Heart left ventricle (tissue), 16 donors: Measurements from ENCODE around the gene MAD2L1. TPM values are rescaled to one million over a fixed set of nuclear protein-coding genes. Genes with fewer than 3 reads are reported as not detected.

Experiments
- ATAC-seq, 4 donors: fragments of 200-7000 bp; cut with Tn5 transposase; one replicate each; pipeline ENCODE4 v1.9.1; 2020 to 2022; ENCODE audit warnings: moderate library complexity in 4 of 4, mild to moderate bottlenecking in 3 of 4, moderate number of reproducible peaks in 1 of 4
- DNase-seq, 5 donors: peaks; one replicate each; pipeline ENCODE4 v3.0.0-alpha.2; 2020
- H3K27ac ChIP-seq, 12 donors: fragments of 200-600 bp; sonication (generic) in 4 of 12; one replicate each; pipeline versions ENCODE4 v1.5.0 to v1.8.0; 2016 to 2022; ENCODE audit warnings: mild to moderate bottlenecking in 2 of 12
- H3K27me3 ChIP-seq, 9 donors: fragments of 200-600 bp; sonication (generic) in 2 of 9; one replicate each; pipeline versions ENCODE4 v1.5.1 to v1.8.0; 2016 to 2022; ENCODE audit warnings: mild to moderate bottlenecking in 3 of 9
- H3K36me3 ChIP-seq, 9 donors: fragments of 200-600 bp; sonication (generic) in 2 of 9; one replicate each; pipeline versions ENCODE4 v1.5.0 to v1.8.0; 2018 to 2022; ENCODE audit warnings: mild to moderate bottlenecking in 2 of 9
- H3K4me1 ChIP-seq, 12 donors: fragments of 200-600 bp; sonication (generic) in 4 of 12; one replicate each; pipeline versions ENCODE4 v1.5.0 to v1.8.0; 2016 to 2022; ENCODE audit warnings: mild to moderate bottlenecking in 3 of 12
- H3K4me3 ChIP-seq, 12 donors: fragments of 200-600 bp; sonication (generic) in 4 of 12; one replicate each; pipeline versions ENCODE4 v1.5.0 to v1.8.0; 2017 to 2022; ENCODE audit warnings: mild to moderate bottlenecking in 9 of 12, moderate library complexity in 4 of 12
- H3K9me3 ChIP-seq, 12 donors: fragments of 200-600 bp; sonication (generic) in 4 of 12; one replicate each; pipeline versions ENCODE4 v1.5.0 to v1.8.0; 2016 to 2022; ENCODE audit warnings: mild to moderate bottlenecking in 1 of 12
- POLR2A ChIP-seq, 2 donors: fragments of 450-650 bp; IDR thresholded peaks; one replicate each; pipeline ENCODE4 v1.6.1; 2017; ENCODE audit warnings: antibody characterized with exemption in 2 of 2, mild to moderate bottlenecking in 2 of 2, moderate library complexity in 2 of 2
- WGBS, 4 donors: extraction: QIAGEN DNeasy Blood & Tissue Kit in 2 of 4; methylation state at CpG; one replicate each; pipeline versions ENCODE4 v1.1.5 to v1.1.7; 2013 to 2018; 5-methylcytosine and 5-hydroxymethylcytosine counted together
- intact Hi-C, 10 donors: fragments of 100-400 bp; cut with DNase I; formaldehyde crosslinking; loops; one replicate each; pipeline versions ENCODE4 v1.11.1 to v1.14.2; 2022
- polyA plus RNA-seq, 2 donors: library from polyadenylated mRNA; stranded (reverse); fragments of 200-250 nt; gene quantifications; one replicate each; pipeline ENCODE4 v1.2.3, GENCODE V29; 2013
- total RNA-seq, 9 donors: library from RNA; depleted of rRNA in 2 of 9; stranded (reverse); fragments of >200 nt in 2 of 9; fragmentation: NEBNext Ultra II Directional in 3 of 9; extraction: Animal tissue kit (Norgen Biotek cat#: 25700) in 3 of 9; gene quantifications; one replicate each; pipeline versions ENCODE4 v1.1.0 to v1.2.4, GENCODE V29; 2016 to 2023
- TF ChIP-seq, protein P1 (sequence below), 12 donors: fragments of 200-600 bp; sonication (generic) in 4 of 12; IDR thresholded peaks; one replicate each; pipeline versions ENCODE4 v1.5.0 to v1.8.0; 2018 to 2022; ENCODE audit warnings: antibody characterized with exemption in 12 of 12, mild to moderate bottlenecking in 5 of 12
- donor health status: ischemic (EF 13 %, LVEDD 7.1; RV severe dilation, severe dysfunction).
- donor health status: healthy with polysubstance abuse.
- donor health status: DM: no; HTN: yes; CAD: no.
- donor health status: DM: no; HTN: no; CAD: no.
- donor health status: ischemic (EF 25% LVEDD 6.9; RV normal size, moderate dysfunction).
- donor health status: ischemic (EF 25% LVEDD 5.7; RV mildly dilated, moderate dysfunction).
- donor health status: healthy.
- donor health status: DM: yes; HTN: yes; CAD: no.
- donor health status: ischemic (EF 35%, LVEDD 5.7; RV mildly dilated, moderate dysfunction).
- donor health status: nonischemic (EF 11% LVEDD 7.7; RV severe dilation, severe dysfunction).
- donor health status: DM: yes; HTN: yes; CAD: no.
- donor health status: PGD.
- donor health status: ischemic (EF 29% LVEDD 5.4; RV normal size, mild dysfunction).
- donor health status: nonischemic (EF 23%, LVEDD 6.1; RV moderate dilation, normal function).

Gene MAD2L1
- total and polyA plus RNA-seq, 11 donors, result 0.44 to 6.0 (median 1.2) TPM

DNA sequence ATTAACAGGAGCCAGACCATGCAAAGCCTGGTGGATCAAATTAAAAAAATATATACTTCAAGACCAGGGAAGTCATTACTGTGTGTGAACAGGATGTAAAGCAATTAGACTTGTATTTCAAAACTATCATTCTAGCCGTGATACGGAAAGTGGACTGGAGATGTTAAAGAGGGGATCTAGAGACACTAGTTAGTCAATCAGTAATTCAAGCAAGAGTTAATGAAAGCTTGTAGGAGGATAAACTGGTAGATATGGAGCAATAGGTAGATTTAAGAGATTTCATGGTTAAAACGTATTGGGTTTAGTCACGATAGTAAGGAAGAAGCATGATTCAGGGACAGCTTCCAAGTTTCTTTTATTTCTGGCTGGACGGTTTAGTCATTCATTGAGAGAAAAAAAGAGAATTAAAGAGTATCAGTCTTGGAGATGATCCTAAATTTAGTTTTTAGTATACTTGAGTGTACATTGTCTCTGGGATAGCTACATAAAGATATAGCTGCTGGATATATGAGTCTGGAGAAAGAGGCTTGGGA is 3.9 kb downstream of the MAD2L1 start:
- no peak for DNase-seq
- Histone ChIP-seq H3K36me3 (peaks cover 0 to 9% (median 0%) of the 10 kb centered on the region in 9 donors), H3K27me3 (no peaks in the 10 kb centered on the region), H3K4me1 (peaks cover 0 to 20% (median 8%) of the 10 kb centered on the region in 12 donors), H3K9me3 (no peaks in the 10 kb centered on the region), H3K27ac (no peak overlapping the region), H3K4me3 (no peak overlapping the region)
- no peak for ATAC-seq
- 68 to 78% (median 69%) methylated on average over 5 of the region's 5 CpGs for WGBS, 4 donors
- intact Hi-C loops, result no loop called here
- TF ChIP-seq, protein P1, sequence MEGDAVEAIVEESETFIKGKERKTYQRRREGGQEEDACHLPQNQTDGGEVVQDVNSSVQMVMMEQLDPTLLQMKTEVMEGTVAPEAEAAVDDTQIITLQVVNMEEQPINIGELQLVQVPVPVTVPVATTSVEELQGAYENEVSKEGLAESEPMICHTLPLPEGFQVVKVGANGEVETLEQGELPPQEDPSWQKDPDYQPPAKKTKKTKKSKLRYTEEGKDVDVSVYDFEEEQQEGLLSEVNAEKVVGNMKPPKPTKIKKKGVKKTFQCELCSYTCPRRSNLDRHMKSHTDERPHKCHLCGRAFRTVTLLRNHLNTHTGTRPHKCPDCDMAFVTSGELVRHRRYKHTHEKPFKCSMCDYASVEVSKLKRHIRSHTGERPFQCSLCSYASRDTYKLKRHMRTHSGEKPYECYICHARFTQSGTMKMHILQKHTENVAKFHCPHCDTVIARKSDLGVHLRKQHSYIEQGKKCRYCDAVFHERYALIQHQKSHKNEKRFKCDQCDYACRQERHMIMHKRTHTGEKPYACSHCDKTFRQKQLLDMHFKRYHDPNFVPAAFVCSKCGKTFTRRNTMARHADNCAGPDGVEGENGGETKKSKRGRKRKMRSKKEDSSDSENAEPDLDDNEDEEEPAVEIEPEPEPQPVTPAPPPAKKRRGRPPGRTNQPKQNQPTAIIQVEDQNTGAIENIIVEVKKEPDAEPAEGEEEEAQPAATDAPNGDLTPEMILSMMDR (IDR thresholded peaks at IDR 0.05), result no peak
- no peak for TF ChIP-seq POLR2A (IDR thresholded peaks at IDR 0.05)

DNA sequence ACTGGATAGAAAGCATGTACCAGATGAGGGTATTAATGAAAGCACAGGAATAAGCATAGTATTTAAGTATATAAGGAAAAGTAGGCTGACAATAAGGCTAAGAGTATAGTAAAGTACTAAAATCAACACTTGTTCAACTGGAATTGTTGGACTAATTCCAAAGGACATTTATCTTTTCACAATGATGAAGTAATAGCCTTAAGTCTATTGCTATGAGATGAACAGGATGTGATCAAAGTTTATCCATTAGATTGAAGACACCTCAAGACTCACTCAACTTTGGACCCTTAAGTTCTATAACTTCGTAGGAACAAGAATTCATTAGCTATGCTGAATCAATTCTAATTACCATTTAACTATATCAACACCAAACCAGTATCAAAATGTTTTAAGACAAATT is 7.6 kb downstream of the MAD2L1 start:
- no peak for TF ChIP-seq POLR2A (IDR thresholded peaks at IDR 0.05)
- TF ChIP-seq, protein P1 (IDR thresholded peaks at IDR 0.05), result no peak
- H3K9me3 ChIP-seq, result no peaks in the 10 kb centered on the region
- H3K4me1 ChIP-seq, result peaks cover 0 to 14% (median 0%) of the 10 kb centered on the region in 12 donors
- peaks cover 0 to 9% (median 0%) of the 10 kb centered on the region in 9 donors for H3K36me3 ChIP-seq
- ATAC-seq (no peak), DNase-seq (no peak)
- no peak overlapping the region for H3K27ac ChIP-seq
- no peaks in the 10 kb centered on the region for H3K27me3 ChIP-seq
- WGBS, 4 donors, result 81 to 90% (median 87%) methylated on average over 1 of the region's 1 CpG
- intact Hi-C loops, result loop anchor here in 8 of 10 donors (5.0 to 10.0 kb wide), 4 partner anchors 742 to 1074 kb away; no protein-coding TSS in a partner anchor
- H3K4me3 ChIP-seq, result no peak overlapping the region

DNA sequence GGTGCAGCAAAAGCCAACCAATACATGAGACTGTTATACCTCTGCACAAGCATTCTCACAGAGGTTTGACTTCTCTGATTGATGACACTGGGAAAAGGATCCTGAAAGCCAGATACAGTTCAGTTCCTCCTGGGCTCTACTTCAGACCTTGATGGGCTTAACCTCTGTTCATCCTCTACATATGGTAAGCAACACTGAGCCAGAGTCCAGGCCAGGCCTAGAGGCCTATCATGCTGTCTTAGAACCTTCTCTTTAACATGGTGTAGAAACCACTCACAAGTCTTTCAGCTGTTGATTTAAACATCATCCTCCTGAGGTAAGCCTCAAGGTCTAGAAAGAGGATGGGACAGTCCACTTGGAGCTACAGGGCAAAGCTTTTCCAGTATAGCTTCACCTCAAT is 9.2 kb downstream of the MAD2L1 start:
- no peak for TF ChIP-seq POLR2A (IDR thresholded peaks at IDR 0.05)
- TF ChIP-seq, protein P1 (IDR thresholded peaks at IDR 0.05), result no peak
- Histone ChIP-seq H3K9me3 (no peaks in the 10 kb centered on the region), H3K36me3 (peaks cover 0 to 9% (median 0%) of the 10 kb centered on the region in 9 donors), H3K27me3 (no peaks in the 10 kb centered on the region), H3K4me3 (no peak overlapping the region), H3K4me1 (peaks cover 0 to 14% (median 0%) of the 10 kb centered on the region in 12 donors), H3K27ac (no peak overlapping the region)
- no peak for DNase-seq
- no peak for ATAC-seq
- intact Hi-C loops, result loop anchor here in 8 of 10 donors (5.0 to 10.0 kb wide), 4 partner anchors 740 to 1073 kb away; no protein-coding TSS in a partner anchor

DNA sequence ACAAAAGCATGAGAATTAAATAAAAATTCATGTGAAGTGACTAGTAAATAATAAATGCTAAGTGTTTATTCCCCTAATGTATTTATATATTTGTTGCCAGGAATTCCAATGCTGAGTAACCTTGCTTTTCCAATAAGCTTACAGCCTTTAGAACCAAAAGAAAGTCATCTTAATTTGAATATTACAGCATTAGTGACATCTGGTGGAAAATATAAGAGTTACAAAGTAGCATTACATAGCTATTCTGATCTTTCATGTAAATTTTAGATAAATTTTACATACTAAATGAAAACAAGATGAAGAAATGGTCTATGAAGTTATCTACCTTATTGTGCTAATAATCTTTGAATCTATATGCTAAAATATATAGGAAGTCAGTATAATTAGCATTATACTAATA is 10.4 kb downstream of the MAD2L1 start:
- no peak for ATAC-seq
- no peak for TF ChIP-seq POLR2A (IDR thresholded peaks at IDR 0.05)
- TF ChIP-seq, protein P1 (IDR thresholded peaks at IDR 0.05), result peak in 11 of 12 donors; percentile 9 to 53 (median 31)
- no peak overlapping the region for H3K27ac ChIP-seq

More for the DNA sequence above, 10.4 kb downstream of the MAD2L1 start:
- Histone ChIP-seq H3K9me3 (no peaks in the 10 kb centered on the region), H3K36me3 (peaks cover 0 to 9% (median 0%) of the 10 kb centered on the region in 9 donors), H3K4me1 (peaks cover 0 to 14% (median 0%) of the 10 kb centered on the region in 12 donors), H3K27me3 (no peaks in the 10 kb centered on the region), H3K4me3 (no peak overlapping the region)
- intact Hi-C loops, result loop anchor here in 8 of 10 donors (5.0 to 10.0 kb wide), 4 partner anchors 739 to 1071 kb away; no protein-coding TSS in a partner anchor
- no peak for DNase-seq
